Right lobe of liver (tissue), 6 donors: ENCODE results near the gene MFAP4. TPM values are rescaled to one million over a fixed set of nuclear protein-coding genes. Genes with fewer than 3 reads are reported as not detected.

Experiments
- ATAC-seq, 4 donors: fragments of 200-7000 bp; cut with Tn5 transposase; one replicate each; pipeline ENCODE4 v1.9.1; 2020; ENCODE audit warnings: mild to moderate bottlenecking in 4 of 4, moderate library complexity in 4 of 4
- DNase-seq, 3 donors: peaks; one replicate each; pipeline ENCODE4 v3.0.0-alpha.2; 2020
- H3K27ac ChIP-seq, 3 donors: fragments of 200-600 bp; one replicate each; pipeline ENCODE4 v1.8.0; 2022
- H3K27me3 ChIP-seq, 2 donors: fragments of 200-600 bp; one replicate each; pipeline ENCODE4 v1.8.0; 2022
- H3K36me3 ChIP-seq, 4 donors: fragments of 200-600 bp; sonication (generic) in 1 of 4; one replicate each; pipeline versions ENCODE4 v1.5.1 to v1.8.0; 2017 to 2022; ENCODE audit warnings: control low read depth in 1 of 4
- H3K4me1 ChIP-seq, 4 donors: fragments of 200-600 bp; sonication (generic) in 1 of 4; one replicate each; pipeline versions ENCODE4 v1.5.1 to v1.8.0; 2017 to 2022; ENCODE audit warnings: control low read depth in 1 of 4
- H3K4me3 ChIP-seq, 3 donors: fragments of 200-600 bp; one replicate each; pipeline ENCODE4 v1.8.0; 2022
- H3K9me3 ChIP-seq, 4 donors: fragments of 200-600 bp; sonication (generic) in 1 of 4; one replicate each; pipeline versions ENCODE4 v1.5.1 to v1.8.0; 2017 to 2022; ENCODE audit warnings: control low read depth in 1 of 4
- POLR2A ChIP-seq: fragments of 450-650 bp; IDR thresholded peaks from one replicate; pipeline ENCODE4 v1.6.1; 2017; ENCODE audit warnings: antibody characterized with exemption, mild to moderate bottlenecking
- WGBS: methylation state at CpG from one replicate; pipeline ENCODE4 v1.1.6; 2018; ENCODE audit warnings: low coverage, low lambda C conversion rate; ENCODE audit not compliant: insufficient coverage; ENCODE audit errors: missing lambda C conversion rate; 5-methylcytosine and 5-hydroxymethylcytosine counted together
- intact Hi-C, 2 donors: fragments of 100-400 bp; cut with DNase I; formaldehyde crosslinking; loops; one replicate each; pipeline versions ENCODE4 v1.11.2 to v1.14.1; 2022
- long read RNA-seq: library from polyadenylated mRNA; unstranded; transcript quantifications from one replicate; pipeline ENCODE4 v2.0.0, GENCODE V29; 2019
- total RNA-seq, 6 experiments: library from RNA; depleted of rRNA in 2 of 6; stranded (reverse); fragments of >200 nt in 2 of 6; fragmentation: NEBNext Ultra II Directional in 3 of 6; extraction: Animal tissue kit (Norgen Biotek cat#: 25700) in 3 of 6; gene quantifications; one replicate each; pipeline versions ENCODE4 v1.1.0 to v1.2.4, GENCODE V29; 2016 to 2023
- TF ChIP-seq, protein P1 (sequence below), 4 donors: fragments of 200-600 bp in 3 of 4; fragments of 450-650 bp in 1 of 4; IDR thresholded peaks; one replicate each; pipeline versions ENCODE4 v1.5.1 to v1.8.0; 2016 to 2022; ENCODE audit warnings: antibody characterized with exemption in 4 of 4, mild to moderate bottlenecking in 2 of 4
- donor health status: DM: no; HTN: yes; CAD: no.
- donor health status: DM: no; HTN: no; CAD: no.
- donor health status: DM: no; HTN: no; CAD: no.
- donor health status: DM: no; HTN: yes; CAD: no.
- donor health status: DM: no; HTN: yes; CAD: no.

Gene MFAP4
- total RNA-seq, result 10 to 100 TPM in 2 of 6 experiments, 1 to 10 TPM in 4; 2.3 to 12.0 (median 6.5) TPM
- long read RNA-seq, partial matches to known transcripts, result 0 of 1 reads
- long read RNA-seq, other reads (novel, unspliced or antisense), result 0 of 1 reads

- H3K36me3 ChIP-seq, result peaks cover 0 to 10% (median 0%) of the 10 kb centered on the region in 4 donors
- no peak within 1 kb of the TSS for H3K4me3 ChIP-seq
- peak within 1 kb of the TSS in 1 of 3 donors; percentile 15 for H3K27ac ChIP-seq
- intact Hi-C loops, result no loop called here
- peak in 2 of 3 donors; percentile 23 to 46 for DNase-seq
- H3K9me3 ChIP-seq, result no peaks in the 10 kb centered on the region
- 29% methylated on average over 12 of the region's 22 CpGs for WGBS
- no peaks in the 10 kb centered on the region for H3K27me3 ChIP-seq
- no peak for TF ChIP-seq POLR2A
- TF ChIP-seq, protein P1, sequence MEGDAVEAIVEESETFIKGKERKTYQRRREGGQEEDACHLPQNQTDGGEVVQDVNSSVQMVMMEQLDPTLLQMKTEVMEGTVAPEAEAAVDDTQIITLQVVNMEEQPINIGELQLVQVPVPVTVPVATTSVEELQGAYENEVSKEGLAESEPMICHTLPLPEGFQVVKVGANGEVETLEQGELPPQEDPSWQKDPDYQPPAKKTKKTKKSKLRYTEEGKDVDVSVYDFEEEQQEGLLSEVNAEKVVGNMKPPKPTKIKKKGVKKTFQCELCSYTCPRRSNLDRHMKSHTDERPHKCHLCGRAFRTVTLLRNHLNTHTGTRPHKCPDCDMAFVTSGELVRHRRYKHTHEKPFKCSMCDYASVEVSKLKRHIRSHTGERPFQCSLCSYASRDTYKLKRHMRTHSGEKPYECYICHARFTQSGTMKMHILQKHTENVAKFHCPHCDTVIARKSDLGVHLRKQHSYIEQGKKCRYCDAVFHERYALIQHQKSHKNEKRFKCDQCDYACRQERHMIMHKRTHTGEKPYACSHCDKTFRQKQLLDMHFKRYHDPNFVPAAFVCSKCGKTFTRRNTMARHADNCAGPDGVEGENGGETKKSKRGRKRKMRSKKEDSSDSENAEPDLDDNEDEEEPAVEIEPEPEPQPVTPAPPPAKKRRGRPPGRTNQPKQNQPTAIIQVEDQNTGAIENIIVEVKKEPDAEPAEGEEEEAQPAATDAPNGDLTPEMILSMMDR (IDR thresholded peaks at IDR 0.05), result no peak
- peak; percentile 20 to 30 (median 24) for ATAC-seq
- peaks cover 0 to 7% (median 0%) of the 10 kb centered on the region in 4 donors for H3K4me1 ChIP-seq
These were observed at the start of gene MFAP4 for GRCh38 chr17:19386974-19387920. TSS of gene MFAP4 (minus strand) at chr17:19387190. CDS start at chr17:19387155, 35 bp downstream.

DNA sequence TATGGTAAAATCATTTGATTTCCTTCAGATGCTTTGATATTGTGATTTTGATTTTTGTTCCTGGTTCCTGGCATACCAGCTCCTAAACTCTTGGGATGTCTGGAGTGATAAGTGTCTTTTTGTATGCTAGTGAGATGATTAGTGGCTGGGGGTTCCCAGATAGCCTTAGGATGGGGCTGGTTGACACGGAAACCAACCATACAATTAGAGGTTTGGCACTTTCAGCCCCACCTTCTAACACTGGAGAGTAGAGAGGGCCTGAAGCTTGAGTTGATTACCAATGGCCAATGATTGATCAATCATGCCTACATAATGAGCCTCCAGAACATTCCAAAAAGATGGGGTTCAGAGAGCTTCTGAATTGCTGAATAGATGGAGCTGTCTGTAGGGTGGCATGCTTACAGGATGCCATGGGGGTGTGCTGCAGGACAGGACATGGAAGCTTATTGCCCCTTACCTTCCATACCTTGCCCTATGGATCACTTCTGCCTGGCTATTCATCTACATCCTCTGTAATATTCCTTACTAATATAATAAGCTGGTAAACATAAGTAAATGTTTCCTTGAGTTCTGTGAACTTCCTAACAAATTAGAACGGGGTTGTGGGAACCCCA lies 46.8 kb upstream of the MFAP4 start:
- no peak overlapping the region for H3K27ac ChIP-seq
- DNase-seq, result no peak
- intact Hi-C loops, result no loop called here
- ATAC-seq, result no peak
- no peak for TF ChIP-seq POLR2A
- TF ChIP-seq, protein P1 (IDR thresholded peaks at IDR 0.05), result no peak
- no peaks in the 10 kb centered on the region for H3K27me3 ChIP-seq
- H3K4me1 ChIP-seq, result no peaks in the 10 kb centered on the region
- H3K36me3 ChIP-seq, result no peaks in the 10 kb centered on the region
- WGBS, result 56% methylated on average over 2 of the region's 2 CpGs
- no peaks in the 10 kb centered on the region for H3K9me3 ChIP-seq
- no peak overlapping the region for H3K4me3 ChIP-seq

- no peak for DNase-seq
- H3K27ac ChIP-seq, result no peak overlapping the region
- intact Hi-C loops, result no loop called here
- no peak overlapping the region for H3K4me3 ChIP-seq
- H3K27me3 ChIP-seq, result no peaks in the 10 kb centered on the region
- H3K4me1 ChIP-seq, result no peaks in the 10 kb centered on the region
- 85% methylated on average over 4 of the region's 5 CpGs for WGBS
- TF ChIP-seq, protein P1 (IDR thresholded peaks at IDR 0.05), result no peak
- no peak for TF ChIP-seq POLR2A
- ATAC-seq, result no peak
- H3K9me3 ChIP-seq, result no peaks in the 10 kb centered on the region
- no peaks in the 10 kb centered on the region for H3K36me3 ChIP-seq
These were observed 46.3 kb upstream of the MFAP4 start for GRCh38 chr17:19433255-19433654.

DNA sequence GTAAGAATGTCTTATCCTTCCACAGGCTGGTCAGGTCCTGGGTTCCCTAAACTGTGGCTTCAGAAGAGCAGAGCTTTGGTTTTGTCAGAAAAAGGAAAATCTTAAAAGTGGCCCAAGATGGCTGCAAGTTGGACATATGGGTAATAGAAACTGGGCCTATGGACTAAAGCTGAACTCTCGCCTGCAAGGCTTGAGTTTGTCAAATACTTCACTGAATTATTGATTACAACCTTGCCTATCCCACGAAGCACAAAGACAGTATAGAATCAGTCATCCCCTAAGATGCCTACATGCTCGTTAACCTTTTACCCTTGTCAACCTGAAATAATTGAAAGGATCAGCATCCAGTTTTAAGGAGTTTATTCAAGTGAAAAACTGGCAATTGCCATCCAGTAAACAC lies 44.7 kb upstream of the MFAP4 start:
- Histone ChIP-seq H3K4me1 (no peaks in the 10 kb centered on the region), H3K36me3 (no peaks in the 10 kb centered on the region), H3K4me3 (no peak overlapping the region), H3K27ac (no peak overlapping the region), H3K9me3 (no peaks in the 10 kb centered on the region), H3K27me3 (no peaks in the 10 kb centered on the region)
- DNase-seq (no peak), ATAC-seq (no peak)
- 50% methylated on average over 2 of the region's 3 CpGs for WGBS
- TF ChIP-seq, protein P1 (IDR thresholded peaks at IDR 0.05), result no peak
- TF ChIP-seq POLR2A, result no peak
- intact Hi-C loops, result no loop called here
